ENCODE data around the gene ARNT2.

DNA sequence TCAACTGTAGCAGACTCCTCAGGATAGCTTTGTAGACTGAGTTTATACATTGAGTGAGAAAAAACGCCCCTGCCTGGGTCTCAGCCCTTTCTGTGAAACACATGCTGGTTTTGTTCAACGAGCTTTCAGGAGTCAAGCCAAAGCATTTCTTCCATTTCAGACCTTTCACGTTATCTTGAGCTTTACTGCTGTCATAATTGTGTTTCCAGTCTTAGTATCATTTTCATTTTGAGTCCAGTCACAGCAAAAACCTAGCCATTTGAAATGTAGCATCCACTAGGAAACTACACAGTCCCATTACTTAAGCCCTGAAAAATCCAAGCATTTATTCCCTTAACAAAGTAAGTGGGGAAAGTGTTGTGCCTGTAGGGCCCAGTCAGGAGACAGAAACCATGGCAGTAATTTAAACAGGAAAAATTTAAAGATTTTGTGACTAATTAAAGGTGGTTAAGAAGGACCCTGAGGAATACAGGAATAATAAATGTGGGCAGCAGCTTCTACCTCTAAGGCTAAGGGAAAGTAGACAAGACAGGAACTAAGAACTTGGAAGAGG lies 180.9 kb downstream of the ARNT2 start:
- TF ChIP-seq, protein P1, sequence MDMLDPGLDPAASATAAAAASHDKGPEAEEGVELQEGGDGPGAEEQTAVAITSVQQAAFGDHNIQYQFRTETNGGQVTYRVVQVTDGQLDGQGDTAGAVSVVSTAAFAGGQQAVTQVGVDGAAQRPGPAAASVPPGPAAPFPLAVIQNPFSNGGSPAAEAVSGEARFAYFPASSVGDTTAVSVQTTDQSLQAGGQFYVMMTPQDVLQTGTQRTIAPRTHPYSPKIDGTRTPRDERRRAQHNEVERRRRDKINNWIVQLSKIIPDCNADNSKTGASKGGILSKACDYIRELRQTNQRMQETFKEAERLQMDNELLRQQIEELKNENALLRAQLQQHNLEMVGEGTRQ (IDR thresholded peaks at IDR 0.05; ENCODE audit: borderline replicate concordance, low read depth, low read length): no peak
- TF ChIP-seq EZH2 (IDR thresholded peaks at IDR 0.05; ENCODE audit: borderline replicate concordance, control insufficient read depth, low read depth, low read length) (no peak), ZNF24 (IDR thresholded peaks at IDR 0.05) (no peak), ZZZ3 (IDR thresholded peaks at IDR 0.05; ENCODE audit: control insufficient read depth, insufficient read length, low read depth) (no peak), YY1 (IDR thresholded peaks at IDR 0.05; ENCODE audit: low read depth, low read length) (no peak)
- TF ChIP-seq, protein P2, sequence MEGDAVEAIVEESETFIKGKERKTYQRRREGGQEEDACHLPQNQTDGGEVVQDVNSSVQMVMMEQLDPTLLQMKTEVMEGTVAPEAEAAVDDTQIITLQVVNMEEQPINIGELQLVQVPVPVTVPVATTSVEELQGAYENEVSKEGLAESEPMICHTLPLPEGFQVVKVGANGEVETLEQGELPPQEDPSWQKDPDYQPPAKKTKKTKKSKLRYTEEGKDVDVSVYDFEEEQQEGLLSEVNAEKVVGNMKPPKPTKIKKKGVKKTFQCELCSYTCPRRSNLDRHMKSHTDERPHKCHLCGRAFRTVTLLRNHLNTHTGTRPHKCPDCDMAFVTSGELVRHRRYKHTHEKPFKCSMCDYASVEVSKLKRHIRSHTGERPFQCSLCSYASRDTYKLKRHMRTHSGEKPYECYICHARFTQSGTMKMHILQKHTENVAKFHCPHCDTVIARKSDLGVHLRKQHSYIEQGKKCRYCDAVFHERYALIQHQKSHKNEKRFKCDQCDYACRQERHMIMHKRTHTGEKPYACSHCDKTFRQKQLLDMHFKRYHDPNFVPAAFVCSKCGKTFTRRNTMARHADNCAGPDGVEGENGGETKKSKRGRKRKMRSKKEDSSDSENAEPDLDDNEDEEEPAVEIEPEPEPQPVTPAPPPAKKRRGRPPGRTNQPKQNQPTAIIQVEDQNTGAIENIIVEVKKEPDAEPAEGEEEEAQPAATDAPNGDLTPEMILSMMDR (IDR thresholded peaks at IDR 0.05 in 2 of 3, conservative IDR thresholded peaks at IDR 0.05 in 1 of 3; ENCODE audit: control insufficient read depth in 2 of 3, extremely low read depth in 1 of 3, insufficient read depth in 1 of 3, low read depth in 3 of 3, low read length in 3 of 3): no peak

Data from GM12878 (cell line).